Caki2 (cell line): Measurements from ENCODE around the gene MPHOSPH10. TPM values are rescaled to one million over a fixed set of nuclear protein-coding genes. Genes with fewer than 3 reads are reported as not detected.
"Not testable (repeated sequence)": the region's sequence is repeated elsewhere in the genome, so short reads cannot be mapped to it uniquely, and the experiment has no call there.

Source experiments
- DNase-seq: peaks from one replicate; pipeline ENCODE4 v3.0.0-alpha.2; 2015; ENCODE audit warnings: low read depth
- in situ Hi-C: cut with HindIII; loops from 2 replicates; pipeline ENCODE4 v1.10.0; 2016; ENCODE audit warnings: low sequenced_read_pairs, low pct_unique_long_range_greater_than_20kb, mixed read lengths
- total RNA-seq: library from RNA; depleted of rRNA; stranded (reverse); fragments of >200 nt; shearing (Covaris generic); gene quantifications from 2 replicates; pipeline ENCODE4 v1.2.3, GENCODE V29; 2014; ENCODE audit warnings: low replicate concordance; rRNA removed

MPHOSPH10 gene
- total RNA-seq, 1 experiment from 2014 or later: 10.6 TPM

- in situ Hi-C loops: no loop called here
- DNase-seq: no peak
These were observed 24.4 kb downstream of the MPHOSPH10 start for GRCh38 chr2:71154798-71155197.

- DNase-seq: no peak
- in situ Hi-C loops: no loop called here
These were observed 25.4 kb downstream of the MPHOSPH10 start for GRCh38 chr2:71155846-71156245.

GRCh38 chr2:71156573-71156972, 26.1 kb downstream of the MPHOSPH10 start:
- DNase-seq: no peak

GRCh38 chr2:71157124-71157793, 26.8 kb downstream of the MPHOSPH10 start:
- in situ Hi-C loops: no loop called here
- no peak for DNase-seq

More at GRCh38 chr2:71156573-71156972, 26.1 kb downstream of the MPHOSPH10 start:
- in situ Hi-C loops: no loop called here

- no peak for DNase-seq
- in situ Hi-C loops: no loop called here
These were observed 36.4 kb downstream of the MPHOSPH10 start for GRCh38 chr2:71166812-71167211.

- DNase-seq: no peak
- in situ Hi-C loops: no loop called here
These were observed 42.7 kb downstream of the MPHOSPH10 start for GRCh38 chr2:71173096-71173495.

GRCh38 chr2:71174207-71174606, 43.8 kb downstream of the MPHOSPH10 start:
- no peak for DNase-seq
- in situ Hi-C loops: no loop called here

- in situ Hi-C loops, DNase-seq: not testable (repeated sequence)
These were observed 48.4 kb downstream of the MPHOSPH10 start for GRCh38 chr2:71178836-71179235.

GRCh38 chr2:71181316-71181715, 50.9 kb downstream of the MPHOSPH10 start:
- no peak for DNase-seq
- in situ Hi-C loops: no loop called here

- in situ Hi-C loops: not testable (repeated sequence)
These were observed 53.1 kb downstream of the MPHOSPH10 start for GRCh38 chr2:71183306-71184115.

GRCh38 chr2:71186973-71187372, 56.5 kb downstream of the MPHOSPH10 start:
- in situ Hi-C loops: no loop called here

More at GRCh38 chr2:71183306-71184115, 53.1 kb downstream of the MPHOSPH10 start:
- DNase-seq: not testable (repeated sequence)

GRCh38 chr2:71187589-71187988, 57.2 kb downstream of the MPHOSPH10 start:
- no peak for DNase-seq
- in situ Hi-C loops: no loop called here

More at GRCh38 chr2:71186973-71187372, 56.5 kb downstream of the MPHOSPH10 start:
- DNase-seq: no peak

- no peak for DNase-seq
- in situ Hi-C loops: no loop called here
These were observed 60.5 kb downstream of the MPHOSPH10 start for GRCh38 chr2:71190656-71191569.

- no peak for DNase-seq
- in situ Hi-C loops: no loop called here
These were observed 61.1 kb downstream of the MPHOSPH10 start for GRCh38 chr2:71191570-71191943.

Other genes starting within 250 kb of the MPHOSPH10 start
- gene VAX2, start 230.1 kb upstream of the MPHOSPH10 start, total RNA-seq: not detected in 2 replicates
- not detected in 2 replicates for gene ATP6V1B1, start 194.7 kb upstream of the MPHOSPH10 start, total RNA-seq
- not detected in 2 replicates for gene ANKRD53, start 152.0 kb upstream of the MPHOSPH10 start, total RNA-seq
- gene TEX261, start 135.8 kb upstream of the MPHOSPH10 start, total RNA-seq: 33.2 and 57.8 TPM in 2 replicates
- 53.4 and 124 TPM in 2 replicates for gene NAGK, start 62.0 kb upstream of the MPHOSPH10 start, total RNA-seq
- gene MCEE, start 405 bp upstream of the MPHOSPH10 start, total RNA-seq: 9.5 and 18.9 TPM in 2 replicates
- 0.54 TPM in 1 of 2 replicates, not detected in the other for gene PAIP2B, start 96.5 kb downstream of the MPHOSPH10 start, total RNA-seq
- gene ZNF638, start 201.1 kb downstream of the MPHOSPH10 start, total RNA-seq: 38.5 and 67.0 TPM in 2 replicates